NB4 (cell line): ENCODE data around the gene SAMD9L.

Experiments used
- MYC ChIP-seq: IDR thresholded peaks from 2 replicates; pipeline ENCODE4 v1.6.1; 2011; ENCODE audit warnings: low read depth, low read length
- POLR2A ChIP-seq: IDR thresholded peaks from 2 replicates; pipeline ENCODE4 v1.6.1; 2011; ENCODE audit warnings: mild to moderate bottlenecking; ENCODE audit not compliant: insufficient read length; ENCODE audit errors: extremely low read depth
- TF ChIP-seq, protein P1 (sequence below): IDR thresholded peaks from one replicate; pipeline ENCODE4 v1.5.1; 2012; ENCODE audit warnings: low read depth, low read length

- TF ChIP-seq, protein P1, sequence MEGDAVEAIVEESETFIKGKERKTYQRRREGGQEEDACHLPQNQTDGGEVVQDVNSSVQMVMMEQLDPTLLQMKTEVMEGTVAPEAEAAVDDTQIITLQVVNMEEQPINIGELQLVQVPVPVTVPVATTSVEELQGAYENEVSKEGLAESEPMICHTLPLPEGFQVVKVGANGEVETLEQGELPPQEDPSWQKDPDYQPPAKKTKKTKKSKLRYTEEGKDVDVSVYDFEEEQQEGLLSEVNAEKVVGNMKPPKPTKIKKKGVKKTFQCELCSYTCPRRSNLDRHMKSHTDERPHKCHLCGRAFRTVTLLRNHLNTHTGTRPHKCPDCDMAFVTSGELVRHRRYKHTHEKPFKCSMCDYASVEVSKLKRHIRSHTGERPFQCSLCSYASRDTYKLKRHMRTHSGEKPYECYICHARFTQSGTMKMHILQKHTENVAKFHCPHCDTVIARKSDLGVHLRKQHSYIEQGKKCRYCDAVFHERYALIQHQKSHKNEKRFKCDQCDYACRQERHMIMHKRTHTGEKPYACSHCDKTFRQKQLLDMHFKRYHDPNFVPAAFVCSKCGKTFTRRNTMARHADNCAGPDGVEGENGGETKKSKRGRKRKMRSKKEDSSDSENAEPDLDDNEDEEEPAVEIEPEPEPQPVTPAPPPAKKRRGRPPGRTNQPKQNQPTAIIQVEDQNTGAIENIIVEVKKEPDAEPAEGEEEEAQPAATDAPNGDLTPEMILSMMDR, result no peak
- TF ChIP-seq MYC, result no peak
- no peak for TF ChIP-seq POLR2A
Observed at GRCh38 chr7:93196336-93196735, 48.2 kb upstream of the SAMD9L start.
